Fibroblast of villous mesenchyme (primary cell): ENCODE results near the gene LHFPL5. TPM values are rescaled to one million over a fixed set of nuclear protein-coding genes. Genes with fewer than 3 reads are reported as not detected.

Experiments
- DNase-seq: peaks from one replicate; pipeline ENCODE4 v3.0.0-alpha.2; 2010; ENCODE audit warnings: low read depth
- H3K4me3 ChIP-seq: 2 replicates; pipeline ENCODE4 v1.5.1; 2011; ENCODE audit warnings: low read depth, mild to moderate bottlenecking, low read length
- total RNA-seq: library from RNA; depleted of rRNA; stranded (reverse); fragments of >200 nt; gene quantifications from 2 replicates; pipeline ENCODE4 v1.2.3, GENCODE V29; 2012
- TF ChIP-seq, protein P1 (sequence below): IDR thresholded peaks from 2 replicates; pipeline ENCODE4 v1.5.1; 2012; ENCODE audit warnings: low read depth, mild to moderate bottlenecking, low read length; ENCODE audit not compliant: insufficient read depth

LHFPL5 gene
- total RNA-seq, 1 donor = not detected

DNA sequence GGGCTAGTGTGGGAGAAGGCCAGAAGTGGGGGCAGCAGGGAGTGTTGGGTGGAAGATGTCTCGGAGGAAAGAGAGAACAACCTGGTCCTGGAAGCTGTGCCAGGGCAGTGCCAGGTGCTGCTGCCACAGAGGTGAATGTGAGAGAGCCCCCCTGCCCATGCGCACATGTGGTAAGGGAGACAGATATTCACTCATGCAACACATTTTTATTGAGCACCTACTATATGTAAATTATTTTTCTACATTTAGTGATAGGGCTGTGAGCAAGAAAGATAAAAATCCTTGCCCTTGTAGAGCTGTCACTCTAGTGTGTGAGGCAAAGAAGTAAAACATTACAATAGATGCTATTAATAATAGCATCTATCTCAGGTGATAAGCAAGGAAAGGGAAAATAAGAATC is 23.9 kb upstream of the LHFPL5 start:
- TF ChIP-seq, protein P1, sequence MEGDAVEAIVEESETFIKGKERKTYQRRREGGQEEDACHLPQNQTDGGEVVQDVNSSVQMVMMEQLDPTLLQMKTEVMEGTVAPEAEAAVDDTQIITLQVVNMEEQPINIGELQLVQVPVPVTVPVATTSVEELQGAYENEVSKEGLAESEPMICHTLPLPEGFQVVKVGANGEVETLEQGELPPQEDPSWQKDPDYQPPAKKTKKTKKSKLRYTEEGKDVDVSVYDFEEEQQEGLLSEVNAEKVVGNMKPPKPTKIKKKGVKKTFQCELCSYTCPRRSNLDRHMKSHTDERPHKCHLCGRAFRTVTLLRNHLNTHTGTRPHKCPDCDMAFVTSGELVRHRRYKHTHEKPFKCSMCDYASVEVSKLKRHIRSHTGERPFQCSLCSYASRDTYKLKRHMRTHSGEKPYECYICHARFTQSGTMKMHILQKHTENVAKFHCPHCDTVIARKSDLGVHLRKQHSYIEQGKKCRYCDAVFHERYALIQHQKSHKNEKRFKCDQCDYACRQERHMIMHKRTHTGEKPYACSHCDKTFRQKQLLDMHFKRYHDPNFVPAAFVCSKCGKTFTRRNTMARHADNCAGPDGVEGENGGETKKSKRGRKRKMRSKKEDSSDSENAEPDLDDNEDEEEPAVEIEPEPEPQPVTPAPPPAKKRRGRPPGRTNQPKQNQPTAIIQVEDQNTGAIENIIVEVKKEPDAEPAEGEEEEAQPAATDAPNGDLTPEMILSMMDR = no peak
- DNase-seq = no peak
- H3K4me3 ChIP-seq = no peak overlapping the region

DNA sequence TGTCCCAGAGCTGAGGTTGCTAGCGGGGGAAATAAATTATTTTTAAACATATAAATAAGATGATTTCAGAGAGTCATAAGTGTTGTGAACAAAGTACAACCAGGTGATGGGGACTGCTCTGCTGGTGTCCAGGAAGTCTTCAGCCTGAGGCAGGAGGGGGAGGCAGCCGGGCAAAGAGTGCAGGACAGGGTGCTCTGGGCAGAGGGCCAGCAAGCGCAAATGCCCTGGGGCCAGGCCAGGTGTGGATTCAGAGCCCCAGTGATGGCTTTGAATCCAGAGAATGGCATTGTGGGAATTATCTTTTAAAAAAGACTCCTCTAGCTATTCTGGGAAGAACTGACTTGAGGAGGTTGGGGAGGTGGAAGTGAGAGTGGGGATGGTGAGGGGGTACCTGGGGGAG is 22.7 kb upstream of the LHFPL5 start:
- no peak for DNase-seq
- TF ChIP-seq, protein P1 = no peak
- no peak overlapping the region for H3K4me3 ChIP-seq

DNA sequence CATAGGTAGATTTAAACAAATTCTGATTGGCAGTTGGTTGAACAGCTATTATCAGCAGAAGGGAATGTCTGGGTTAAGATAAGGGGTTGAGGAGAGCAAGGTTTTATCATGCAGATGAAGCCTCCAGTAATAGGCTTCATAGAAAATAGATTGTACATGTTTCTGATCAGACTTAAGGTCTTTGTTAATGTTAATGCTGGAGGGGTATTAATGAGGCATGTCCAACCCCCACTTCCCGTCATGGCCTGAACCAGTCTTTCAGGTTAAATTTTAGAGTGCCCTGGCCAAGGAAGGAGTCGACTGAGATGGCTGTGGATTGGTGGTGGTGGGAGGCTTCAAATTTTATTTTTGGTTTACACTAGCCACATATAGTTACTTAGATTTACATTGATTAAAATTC is 21.0 kb upstream of the LHFPL5 start:
- TF ChIP-seq, protein P1 = no peak

DNA sequence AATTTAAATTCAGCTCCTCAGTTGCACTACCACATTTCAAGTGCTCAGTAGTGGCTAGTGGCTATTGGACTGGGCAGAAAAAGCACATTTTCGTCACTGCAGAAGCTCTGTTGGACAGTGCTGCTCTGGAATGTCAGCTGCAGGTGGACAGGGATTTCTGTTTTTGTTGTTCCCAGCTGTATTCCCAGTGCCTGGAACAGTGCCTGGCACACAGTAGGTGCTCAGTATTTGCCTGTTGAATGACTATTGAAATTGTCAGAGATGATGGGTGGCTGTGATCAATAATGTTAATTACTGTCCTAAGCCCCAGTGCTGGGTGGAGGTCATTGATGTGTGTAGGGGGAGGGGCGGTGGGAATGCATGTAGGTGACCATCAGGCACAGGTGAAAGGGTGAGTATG is 18.9 kb upstream of the LHFPL5 start:
- DNase-seq = no peak
- TF ChIP-seq, protein P1 = no peak
- no peak overlapping the region for H3K4me3 ChIP-seq

More for the DNA sequence above, 21.0 kb upstream of the LHFPL5 start:
- H3K4me3 ChIP-seq = no peak overlapping the region
- no peak for DNase-seq

DNA sequence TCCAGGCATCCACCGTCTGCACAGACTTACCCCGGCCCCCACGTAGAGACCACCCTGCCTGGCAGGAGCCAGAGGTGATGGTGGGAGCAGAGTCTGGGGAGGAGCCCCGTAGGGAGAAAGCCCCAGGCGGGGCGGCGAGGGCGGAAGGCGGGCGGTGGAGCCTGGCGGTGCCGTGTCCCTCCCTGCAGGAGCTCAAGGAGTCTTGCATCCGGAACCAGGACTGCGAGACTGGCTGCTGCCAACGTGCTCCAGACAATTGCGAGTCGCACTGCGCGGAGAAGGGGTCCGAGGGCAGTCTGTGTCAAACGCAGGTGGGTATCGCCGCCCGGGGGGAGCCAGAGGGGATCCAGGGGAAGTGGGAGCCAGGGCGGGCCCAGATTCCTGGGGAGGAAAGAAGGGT is 18.3 kb upstream of the LHFPL5 start:
- no peak overlapping the region for H3K4me3 ChIP-seq
- TF ChIP-seq, protein P1 = no peak
- no peak for DNase-seq

DNA sequence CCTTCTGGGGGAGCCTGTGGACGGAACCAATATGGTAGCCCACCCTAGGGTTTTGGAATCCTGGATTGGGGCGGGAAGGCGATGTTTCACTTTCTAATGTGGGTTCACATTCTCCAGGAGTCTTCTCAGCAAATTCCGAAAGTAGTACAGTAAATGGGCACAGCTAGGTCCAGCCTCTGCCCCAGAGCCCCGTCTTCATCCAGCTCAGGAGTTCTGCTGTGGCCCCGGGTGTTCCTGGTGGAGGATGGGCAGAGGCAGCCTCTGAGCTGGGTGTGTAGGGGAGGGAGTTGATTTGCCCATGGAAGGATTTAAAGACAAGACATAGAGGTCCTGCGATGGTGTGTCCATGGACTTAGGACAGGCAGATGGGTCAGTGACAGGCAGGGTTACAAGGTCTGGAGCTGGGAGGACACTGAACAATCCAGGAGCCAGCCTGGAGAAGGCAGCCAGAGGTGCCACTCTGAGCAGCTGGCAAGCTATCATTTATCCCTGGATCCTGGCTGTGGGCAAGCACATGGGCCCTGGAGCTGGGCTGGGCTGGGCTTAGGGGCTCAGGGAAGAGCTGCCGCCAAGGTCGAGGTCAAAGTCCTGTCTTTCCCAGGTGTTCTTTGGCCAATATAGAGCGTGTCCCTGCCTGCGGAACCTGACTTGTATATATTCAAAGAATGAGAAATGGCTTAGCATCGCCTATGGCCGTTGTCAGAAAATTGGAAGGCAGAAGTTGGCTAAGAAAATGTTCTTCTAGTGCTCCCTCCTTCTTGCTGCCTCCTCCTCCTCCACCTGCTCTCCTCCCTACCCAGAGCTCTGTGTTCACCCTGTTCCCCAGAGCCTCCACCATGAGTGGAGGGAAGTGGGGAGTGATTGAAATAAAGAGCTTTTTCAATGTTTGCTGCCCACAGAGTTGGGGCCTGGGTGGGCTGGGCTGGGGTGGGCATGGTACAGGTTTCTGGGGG is 17.6 kb upstream of the LHFPL5 start:
- TF ChIP-seq, protein P1 = no peak
- DNase-seq = no peak
- no peak overlapping the region for H3K4me3 ChIP-seq

DNA sequence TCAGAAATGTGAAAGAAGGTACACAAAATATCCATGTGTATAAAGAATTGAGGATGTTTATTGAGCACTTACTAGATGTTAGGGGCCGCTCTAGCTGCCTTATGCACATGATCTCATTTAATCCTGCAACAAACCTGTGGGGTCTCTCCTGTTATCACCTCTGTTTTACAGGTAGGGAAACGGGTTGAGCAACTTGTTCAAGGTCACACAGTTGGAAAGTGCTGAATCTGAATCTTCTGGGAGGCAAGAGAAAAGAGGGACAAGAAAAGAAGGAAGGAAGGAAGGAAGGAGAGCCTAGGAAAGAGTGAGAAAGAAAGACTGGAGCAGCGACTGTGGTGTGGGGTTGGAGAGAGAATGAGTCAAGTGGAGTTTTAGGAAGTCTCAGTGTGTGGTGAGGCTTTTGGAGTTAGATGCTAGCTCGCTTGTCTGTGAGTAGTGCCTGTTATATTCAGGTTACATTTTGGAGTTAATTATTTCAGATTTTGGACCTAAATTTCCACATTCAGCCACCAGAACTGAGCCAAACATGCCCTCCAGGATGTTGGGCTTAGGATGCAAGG is 16.6 kb upstream of the LHFPL5 start:
- no peak overlapping the region for H3K4me3 ChIP-seq
- TF ChIP-seq, protein P1 = no peak
- DNase-seq = no peak
